ENCODE measurements around the gene MTX3.

MTX3 gene

DNA sequence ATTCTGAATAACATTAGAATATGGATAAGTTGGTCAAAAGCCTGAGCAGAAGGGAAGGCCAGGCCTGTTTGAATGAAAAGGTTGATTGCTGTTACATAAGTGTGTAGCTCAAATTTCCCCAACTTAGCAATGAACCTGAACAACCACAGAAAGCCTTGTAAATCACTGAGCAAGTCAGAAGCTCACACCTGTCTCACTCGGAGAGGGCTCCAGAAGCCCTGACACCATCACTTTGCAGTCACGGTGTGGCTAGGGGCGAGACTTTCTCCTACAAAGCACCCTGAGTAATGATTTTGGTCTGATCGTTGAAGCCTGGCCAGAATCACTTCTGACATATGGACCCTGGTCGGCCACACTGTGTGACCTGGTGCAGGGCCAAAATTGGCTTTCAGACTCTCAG, 62.0 kb downstream of the MTX3 start:
- TF ChIP-seq FOXK2 (IDR thresholded peaks at IDR 0.05) (no peak), FOXA1 (IDR thresholded peaks at IDR 0.05) (no peak), PKNOX1 (IDR thresholded peaks at IDR 0.05) (no peak), BHLHE40 (IDR thresholded peaks at IDR 0.05; ENCODE audit: borderline replicate concordance) (no peak), ARNT (IDR thresholded peaks at IDR 0.05) (no peak), ELF4 (IDR thresholded peaks at IDR 0.05) (no peak), SUZ12 (IDR thresholded peaks at IDR 0.05) (no peak)
- POLR2A ChIA-PET: no interaction called here
- no peak for DNase-seq (ENCODE audit: extremely low spot score)
- CTCF ChIA-PET: no interaction called here

All from HEK293T (cell line).